GM12872 (cell line): ENCODE measurements around the gene TMEM63B.

ENCODE experiments used
- TF ChIP-seq, protein P1 (sequence below): IDR thresholded peaks from 3 replicates; pipeline ENCODE4 v1.5.1; 2011; ENCODE audit warnings: low read depth, mild to moderate bottlenecking, low read length, moderate library complexity; ENCODE audit not compliant: insufficient read depth

The TMEM63B gene

DNA sequence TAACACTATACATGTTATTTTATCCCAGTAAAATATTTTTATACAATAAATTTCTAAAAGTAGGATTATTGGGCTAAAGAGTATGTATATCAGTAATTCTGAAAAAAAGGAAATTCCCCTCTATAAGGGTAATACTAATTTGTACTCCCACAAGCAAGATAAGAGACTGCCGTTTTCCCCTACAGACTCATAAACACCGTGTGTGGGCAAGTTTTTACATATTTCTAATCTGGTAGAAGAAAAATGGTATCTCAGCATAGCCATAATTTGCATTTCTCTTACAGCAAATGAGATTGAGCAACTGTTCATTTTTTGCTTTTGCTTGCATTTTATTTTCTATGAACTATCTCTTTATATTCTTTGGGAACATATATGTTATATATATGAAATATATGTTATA, 63.4 kb downstream of the TMEM63B start:
- TF ChIP-seq, protein P1, sequence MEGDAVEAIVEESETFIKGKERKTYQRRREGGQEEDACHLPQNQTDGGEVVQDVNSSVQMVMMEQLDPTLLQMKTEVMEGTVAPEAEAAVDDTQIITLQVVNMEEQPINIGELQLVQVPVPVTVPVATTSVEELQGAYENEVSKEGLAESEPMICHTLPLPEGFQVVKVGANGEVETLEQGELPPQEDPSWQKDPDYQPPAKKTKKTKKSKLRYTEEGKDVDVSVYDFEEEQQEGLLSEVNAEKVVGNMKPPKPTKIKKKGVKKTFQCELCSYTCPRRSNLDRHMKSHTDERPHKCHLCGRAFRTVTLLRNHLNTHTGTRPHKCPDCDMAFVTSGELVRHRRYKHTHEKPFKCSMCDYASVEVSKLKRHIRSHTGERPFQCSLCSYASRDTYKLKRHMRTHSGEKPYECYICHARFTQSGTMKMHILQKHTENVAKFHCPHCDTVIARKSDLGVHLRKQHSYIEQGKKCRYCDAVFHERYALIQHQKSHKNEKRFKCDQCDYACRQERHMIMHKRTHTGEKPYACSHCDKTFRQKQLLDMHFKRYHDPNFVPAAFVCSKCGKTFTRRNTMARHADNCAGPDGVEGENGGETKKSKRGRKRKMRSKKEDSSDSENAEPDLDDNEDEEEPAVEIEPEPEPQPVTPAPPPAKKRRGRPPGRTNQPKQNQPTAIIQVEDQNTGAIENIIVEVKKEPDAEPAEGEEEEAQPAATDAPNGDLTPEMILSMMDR = no peak

GRCh38 chr6:44192428-44193041, 65.2 kb downstream of the TMEM63B start:
- TF ChIP-seq, protein P1 = no peak

GRCh38 chr6:44193307-44193910, 66.1 kb downstream of the TMEM63B start:
- TF ChIP-seq, protein P1 = no peak

- TF ChIP-seq, protein P1 = no peak
Observed at GRCh38 chr6:44194326-44194725, 67.0 kb downstream of the TMEM63B start.

DNA sequence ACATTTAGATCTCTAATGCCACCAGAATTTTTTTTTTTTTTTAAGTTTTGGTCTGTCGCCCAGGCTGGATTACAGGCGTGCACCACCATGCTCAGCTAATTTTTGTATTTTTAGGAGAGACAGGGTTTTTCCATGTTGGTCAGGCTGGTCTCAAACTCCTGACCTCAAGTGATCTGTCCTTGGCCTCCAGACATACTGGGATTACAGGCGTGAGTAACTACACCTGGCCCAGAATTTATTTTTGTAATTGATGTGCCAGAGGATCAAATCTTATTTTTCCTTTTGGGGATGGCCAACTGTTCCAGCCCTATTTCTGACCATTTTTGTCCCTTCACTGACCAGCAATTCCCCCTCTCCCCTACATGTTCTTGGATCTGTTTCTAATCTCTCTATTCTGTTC, 71.3 kb downstream of the TMEM63B start:
- TF ChIP-seq, protein P1 = no peak

- TF ChIP-seq, protein P1 = no peak
Observed at GRCh38 chr6:44199883-44200282, 72.5 kb downstream of the TMEM63B start.

GRCh38 chr6:44201200-44201599, 73.8 kb downstream of the TMEM63B start:
- TF ChIP-seq, protein P1 = no peak
